ENCODE results near the gene CEACAM18.
"Not testable (repeated sequence)": the region's sequence is repeated elsewhere in the genome, so short reads cannot be mapped to it uniquely, and the experiment has no call there.

CEACAM18 gene

GRCh38 chr19:51440846-51441409 is 37.4 kb upstream of the CEACAM18 start:
- TF ChIP-seq CTCF (IDR thresholded peaks at IDR 0.05; ENCODE audit: insufficient read depth, missing control alignments) = no peak
- no peak for FAIRE-seq
- DNase-seq (ENCODE audit: insufficient read length, low spot score) = no peak

GRCh38 chr19:51441410-51442390 is 36.6 kb upstream of the CEACAM18 start:
- TF ChIP-seq CTCF (IDR thresholded peaks at IDR 0.05; ENCODE audit: insufficient read depth, missing control alignments) = no peak
- DNase-seq (ENCODE audit: insufficient read length, low spot score) (no peak), FAIRE-seq (no peak)

GRCh38 chr19:51447510-51447909 is 30.8 kb upstream of the CEACAM18 start:
- DNase-seq (ENCODE audit: insufficient read length, low spot score); FAIRE-seq: not testable (repeated sequence)

- no peak for TF ChIP-seq CTCF (IDR thresholded peaks at IDR 0.05; ENCODE audit: insufficient read depth, missing control alignments)
- no peak for DNase-seq (ENCODE audit: insufficient read length, low spot score)
- FAIRE-seq = no peak
Observed at GRCh38 chr19:51448011-51448410, 30.3 kb upstream of the CEACAM18 start.

- FAIRE-seq (no peak), DNase-seq (ENCODE audit: insufficient read length, low spot score) (no peak)
- TF ChIP-seq CTCF (IDR thresholded peaks at IDR 0.05; ENCODE audit: insufficient read depth, missing control alignments) = no peak
Observed at GRCh38 chr19:51448411-51449016, 29.8 kb upstream of the CEACAM18 start.

GRCh38 chr19:51450730-51451307 is 27.5 kb upstream of the CEACAM18 start:
- no peak for TF ChIP-seq CTCF (IDR thresholded peaks at IDR 0.05; ENCODE audit: insufficient read depth, missing control alignments)
- FAIRE-seq = no peak
- no peak for DNase-seq (ENCODE audit: insufficient read length, low spot score)

- no peak for FAIRE-seq
- no peak for TF ChIP-seq CTCF (IDR thresholded peaks at IDR 0.05; ENCODE audit: insufficient read depth, missing control alignments)
Observed at GRCh38 chr19:51456541-51457290, 21.6 kb upstream of the CEACAM18 start.

More at GRCh38 chr19:51456541-51457290, 21.6 kb upstream of the CEACAM18 start:
- no peak for DNase-seq (ENCODE audit: insufficient read length, low spot score)

All from D721Med (cell line).